ENCODE data around the gene IRF8.

DNA sequence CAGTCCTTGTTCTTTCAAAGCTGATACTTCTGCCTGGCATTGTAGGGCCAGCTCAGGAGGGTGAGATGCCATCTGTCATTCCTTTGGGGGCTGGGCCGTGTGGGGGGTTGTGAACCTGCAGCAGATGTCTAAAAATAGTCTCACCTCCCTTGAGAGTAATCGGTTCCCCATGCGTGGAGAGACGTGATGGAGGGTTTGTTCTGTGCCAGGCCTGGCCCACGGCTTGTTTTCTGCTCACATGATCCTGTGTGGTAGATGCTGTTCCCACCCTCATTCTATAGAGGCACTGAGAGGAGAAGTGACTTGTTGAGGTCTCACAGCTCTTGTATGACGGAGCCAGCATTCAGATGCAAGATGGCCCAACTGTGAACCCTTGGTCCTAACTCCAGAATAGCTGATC lies 4.6 kb downstream of the IRF8 start:
- TF ChIP-seq, protein P1, sequence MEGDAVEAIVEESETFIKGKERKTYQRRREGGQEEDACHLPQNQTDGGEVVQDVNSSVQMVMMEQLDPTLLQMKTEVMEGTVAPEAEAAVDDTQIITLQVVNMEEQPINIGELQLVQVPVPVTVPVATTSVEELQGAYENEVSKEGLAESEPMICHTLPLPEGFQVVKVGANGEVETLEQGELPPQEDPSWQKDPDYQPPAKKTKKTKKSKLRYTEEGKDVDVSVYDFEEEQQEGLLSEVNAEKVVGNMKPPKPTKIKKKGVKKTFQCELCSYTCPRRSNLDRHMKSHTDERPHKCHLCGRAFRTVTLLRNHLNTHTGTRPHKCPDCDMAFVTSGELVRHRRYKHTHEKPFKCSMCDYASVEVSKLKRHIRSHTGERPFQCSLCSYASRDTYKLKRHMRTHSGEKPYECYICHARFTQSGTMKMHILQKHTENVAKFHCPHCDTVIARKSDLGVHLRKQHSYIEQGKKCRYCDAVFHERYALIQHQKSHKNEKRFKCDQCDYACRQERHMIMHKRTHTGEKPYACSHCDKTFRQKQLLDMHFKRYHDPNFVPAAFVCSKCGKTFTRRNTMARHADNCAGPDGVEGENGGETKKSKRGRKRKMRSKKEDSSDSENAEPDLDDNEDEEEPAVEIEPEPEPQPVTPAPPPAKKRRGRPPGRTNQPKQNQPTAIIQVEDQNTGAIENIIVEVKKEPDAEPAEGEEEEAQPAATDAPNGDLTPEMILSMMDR (conservative IDR thresholded peaks at IDR 0.05; ENCODE audit: low read depth, low read length) = no peak
- TF ChIP-seq CEBPB (IDR thresholded peaks at IDR 0.05; ENCODE audit: low read depth, low read length) (no peak), FOS (IDR thresholded peaks at IDR 0.05; ENCODE audit: low read depth, low read length) (no peak), MAFK (IDR thresholded peaks at IDR 0.05; ENCODE audit: low read depth, low read length) (no peak), ELK1 (IDR thresholded peaks at IDR 0.05; ENCODE audit: borderline replicate concordance, low read depth, low read length) (no peak), POLR2A (IDR thresholded peaks at IDR 0.05; ENCODE audit: low read depth, low read length) (no peak), MXI1 (IDR thresholded peaks at IDR 0.05; ENCODE audit: borderline replicate concordance, low read depth, low read length) (no peak), MAZ (IDR thresholded peaks at IDR 0.05; ENCODE audit: borderline replicate concordance, low read depth, low read length) (no peak), SMC3 (IDR thresholded peaks at IDR 0.05; ENCODE audit: low read depth, low read length) (no peak), RAD21 (IDR thresholded peaks at IDR 0.05; ENCODE audit: low read length) (no peak), NFE2L2 (IDR thresholded peaks at IDR 0.05; ENCODE audit: low read depth, low read length) (no peak), BHLHE40 (IDR thresholded peaks at IDR 0.05; ENCODE audit: low read depth, low read length) (no peak)
